PFSK-1 (cell line): ENCODE results near the gene GLCE.

Source experiments
- POLR2AphosphoS5 ChIP-seq: IDR thresholded peaks from 2 replicates; pipeline ENCODE4 v1.6.1; 2012; ENCODE audit warnings: low read depth, mild to moderate bottlenecking, control low read depth, low read length, moderate library complexity
- REST ChIP-seq, 2 experiments: IDR thresholded peaks; 2 replicates each; pipeline versions ENCODE4 v1.6.1 to v1.8.0; 2011 to 2012; ENCODE audit warnings: low read depth in 2 of 2, low read length in 2 of 2, control low read depth in 1 of 2, inconsistent platforms in 1 of 2, mild to moderate bottlenecking in 1 of 2, moderate library complexity in 1 of 2; ENCODE audit not compliant: insufficient read depth in 1 of 2
- SIN3A ChIP-seq: IDR thresholded peaks from 2 replicates; pipeline ENCODE4 v1.6.1; 2012; ENCODE audit warnings: mild to moderate bottlenecking, low read length, moderate library complexity, borderline replicate concordance; ENCODE audit not compliant: insufficient read depth
- TAF1 ChIP-seq: IDR thresholded peaks from 2 replicates; pipeline ENCODE4 v1.6.1; 2012; ENCODE audit warnings: low read length, control low read depth, borderline replicate concordance; ENCODE audit not compliant: insufficient read depth

- TF ChIP-seq TAF1 (no peak), POLR2AphosphoS5 (no peak), REST (IDR thresholded peaks at IDR 0.05; ENCODE audit: insufficient read depth in 1 of 2, low read depth in 2 of 2, low read length in 2 of 2) (no peak), SIN3A (no peak)
These were observed 155.1 kb downstream of the GLCE start for GRCh38 chr15:69315402-69316110.
